ENCODE measurements around the gene SNCAIP. TPM values are rescaled to one million over a fixed set of nuclear protein-coding genes. Genes with fewer than 3 reads are reported as not detected.
A peak's percentile ranks its signal among the peaks of the same experiment; 100 is the strongest.

Gene SNCAIP
- total RNA-seq, 1 experiment from 2014 or later: 3.0 TPM

DNA sequence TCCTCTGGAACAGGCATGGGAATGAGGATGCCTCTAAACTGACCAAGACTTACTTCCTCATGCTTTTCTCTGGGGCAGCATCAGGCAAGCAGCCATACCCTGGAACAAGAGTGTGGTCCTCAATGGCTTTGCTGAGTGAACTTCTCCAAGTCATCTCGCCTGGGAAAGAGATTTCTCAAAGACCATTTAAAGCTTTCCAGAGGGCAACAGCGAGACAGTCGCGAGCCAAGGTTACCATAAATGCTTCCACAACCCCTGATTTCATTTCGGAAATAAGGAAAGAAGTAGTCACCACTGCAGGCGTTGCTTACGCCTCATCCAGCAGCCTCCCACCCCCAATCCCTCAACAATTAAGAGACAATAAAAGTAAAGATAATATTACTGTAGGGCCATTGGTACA lies 1.1 kb upstream of the SNCAIP start:
- Histone ChIP-seq H4K5ac (ENCODE audit: insufficient read length, low read depth, low read length) (no peak overlapping the region), H3K4ac (ENCODE audit: low read depth, low read length) (no peak overlapping the region), H2BK20ac (ENCODE audit: low read depth, low read length, poor library complexity, severe bottlenecking) (no peak overlapping the region), H3K9ac (ENCODE audit: extremely low read depth, insufficient read length, low read length) (no peak overlapping the region), H3T11ph (ENCODE audit: low read length) (no peak overlapping the region), H3K9me3 (ENCODE audit: control insufficient read depth, low read depth, low read length) (no peaks in the 10 kb centered on the region), H2BK5ac (ENCODE audit: insufficient read length, low read length) (no peak overlapping the region), H3K14ac (ENCODE audit: insufficient read depth, low read length) (no peak overlapping the region), H4K8ac (replicated peaks; ENCODE audit: insufficient read length, low read depth, low read length) (no peak overlapping the region), H3K4me1 (ENCODE audit: insufficient read depth, low read length) (peaks cover 3% of the 10 kb centered on the region; the same call in 1 of the 2 replicates), H2AK5ac (ENCODE audit: insufficient read length, low read length) (no peak overlapping the region), H2AFZ (ENCODE audit: low read length) (peak overlapping the region; percentile 32), H2BK12ac (ENCODE audit: insufficient read length, low read depth, low read length) (no peak overlapping the region), H3K18ac (ENCODE audit: insufficient read length, low read depth, low read length) (no peak overlapping the region), H3K79me2 (ENCODE audit: insufficient read depth, low read length) (no peaks in the 10 kb centered on the region), H3K27me3 (ENCODE audit: insufficient read depth, low read length) (peaks cover 12% of the 10 kb centered on the region), H3K23ac (ENCODE audit: insufficient read length, low read depth, low read length) (no peak overlapping the region), H3K4me2 (ENCODE audit: insufficient read depth, insufficient read length, low read length) (peak overlapping the region; percentile 58), H3K56ac (ENCODE audit: insufficient read length, low read depth, low read length) (no peak overlapping the region), H2BK15ac (ENCODE audit: low read depth, low read length) (no peak overlapping the region), H3K23me2 (ENCODE audit: insufficient read length, low read depth, low read length, poor library complexity, severe bottlenecking) (peaks cover 19% of the 10 kb centered on the region), H3K27ac (ENCODE audit: insufficient read length, low read depth, low read length) (no peak overlapping the region), H3K79me1 (ENCODE audit: insufficient read depth, low read depth, low read length, poor library complexity, severe bottlenecking) (no peaks in the 10 kb centered on the region), H4K20me1 (ENCODE audit: control insufficient read depth, insufficient read depth, insufficient read length) (no peaks in the 10 kb centered on the region), H2BK120ac (ENCODE audit: low read depth, low read length, poor library complexity, severe bottlenecking) (no peak overlapping the region), H4K91ac (ENCODE audit: insufficient read length, low read depth, low read length) (no peak overlapping the region)
- Mint-ChIP-seq H3K4me1 (peaks cover 29 to 31% of the 10 kb centered on the region in 2 experiments), H3K9me3 (no peaks in the 10 kb centered on the region), H3K4me3 (peak overlapping the region; percentile 77 to 86), H3K36me3 (ENCODE audit: insufficient read depth in 1 of 3, low read depth in 3 of 3) (peaks cover 0 to 2% (median 0%) of the 10 kb centered on the region in 3 experiments; a peak in 4 of 7 replicates), H3K27ac (no peak overlapping the region), H3K27me3 (ENCODE audit: low read depth) (peaks cover 59% of the 10 kb centered on the region)
- TF ChIP-seq, protein P1, sequence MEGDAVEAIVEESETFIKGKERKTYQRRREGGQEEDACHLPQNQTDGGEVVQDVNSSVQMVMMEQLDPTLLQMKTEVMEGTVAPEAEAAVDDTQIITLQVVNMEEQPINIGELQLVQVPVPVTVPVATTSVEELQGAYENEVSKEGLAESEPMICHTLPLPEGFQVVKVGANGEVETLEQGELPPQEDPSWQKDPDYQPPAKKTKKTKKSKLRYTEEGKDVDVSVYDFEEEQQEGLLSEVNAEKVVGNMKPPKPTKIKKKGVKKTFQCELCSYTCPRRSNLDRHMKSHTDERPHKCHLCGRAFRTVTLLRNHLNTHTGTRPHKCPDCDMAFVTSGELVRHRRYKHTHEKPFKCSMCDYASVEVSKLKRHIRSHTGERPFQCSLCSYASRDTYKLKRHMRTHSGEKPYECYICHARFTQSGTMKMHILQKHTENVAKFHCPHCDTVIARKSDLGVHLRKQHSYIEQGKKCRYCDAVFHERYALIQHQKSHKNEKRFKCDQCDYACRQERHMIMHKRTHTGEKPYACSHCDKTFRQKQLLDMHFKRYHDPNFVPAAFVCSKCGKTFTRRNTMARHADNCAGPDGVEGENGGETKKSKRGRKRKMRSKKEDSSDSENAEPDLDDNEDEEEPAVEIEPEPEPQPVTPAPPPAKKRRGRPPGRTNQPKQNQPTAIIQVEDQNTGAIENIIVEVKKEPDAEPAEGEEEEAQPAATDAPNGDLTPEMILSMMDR (conservative IDR thresholded peaks at IDR 0.05): no peak
- peak; percentile 34 for DNase-seq
- no CpG with 5 or more reads among the region's 7 CpGs for WGBS (ENCODE audit: extremely low coverage, insufficient read length, low lambda C conversion rate)
